HepG2 (cell line): ENCODE data around the gene ITGB1.

ENCODE experiments used
- CBX5 ChIP-seq: sonication (generic); formaldehyde crosslinking; IDR thresholded peaks from 2 replicates; pipeline ENCODE4 v1.4.0; 2020; ENCODE audit warnings: missing genetic modification reagents, borderline replicate concordance
- FOSL1 ChIP-seq: sonication (generic); formaldehyde crosslinking; IDR thresholded peaks from 2 replicates; pipeline ENCODE4 v1.9.0; 2021; ENCODE audit warnings: missing genetic modification reagents, borderline replicate concordance
- TF ChIP-seq, protein P1 (sequence below): sonication (generic); formaldehyde crosslinking; IDR thresholded peaks from 2 replicates; pipeline ENCODE4 v1.9.0; 2021; ENCODE audit warnings: missing genetic modification reagents, borderline replicate concordance
- TF ChIP-seq, protein P2 (sequence below): sonication (generic); formaldehyde crosslinking; IDR thresholded peaks from 2 replicates; pipeline ENCODE4 v1.4.0; 2020; ENCODE audit warnings: missing genetic modification reagents, mild to moderate bottlenecking, borderline replicate concordance

DNA sequence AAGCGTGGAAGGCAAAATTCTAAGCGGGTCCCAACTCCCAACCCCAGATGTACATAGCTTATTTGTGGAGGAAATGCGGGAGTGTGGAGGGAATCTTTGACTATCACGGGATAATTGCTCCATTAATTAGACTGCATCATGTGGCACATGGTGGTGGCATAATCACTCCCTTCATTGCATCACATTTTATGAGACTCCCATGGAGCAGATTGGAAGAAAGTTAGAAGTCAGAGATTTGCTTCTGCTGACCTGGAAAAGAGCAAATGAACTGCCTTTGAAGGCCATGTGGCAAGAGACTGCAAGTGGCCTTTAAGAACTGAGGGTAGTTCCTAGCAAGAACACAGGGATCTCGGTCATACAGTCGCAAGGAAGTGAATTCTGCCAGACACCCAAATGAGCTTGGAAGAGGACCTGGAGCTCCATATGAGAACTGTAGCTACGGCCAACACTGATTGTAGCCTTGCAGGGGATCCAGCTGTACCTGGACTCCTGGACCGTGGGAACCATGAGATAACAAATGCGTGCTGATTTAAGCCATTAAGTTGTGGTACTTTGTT is 37.1 kb upstream of the ITGB1 start:
- no peak for TF ChIP-seq FOSL1 (CRISPR knock-in tag)
- TF ChIP-seq, protein P1, sequence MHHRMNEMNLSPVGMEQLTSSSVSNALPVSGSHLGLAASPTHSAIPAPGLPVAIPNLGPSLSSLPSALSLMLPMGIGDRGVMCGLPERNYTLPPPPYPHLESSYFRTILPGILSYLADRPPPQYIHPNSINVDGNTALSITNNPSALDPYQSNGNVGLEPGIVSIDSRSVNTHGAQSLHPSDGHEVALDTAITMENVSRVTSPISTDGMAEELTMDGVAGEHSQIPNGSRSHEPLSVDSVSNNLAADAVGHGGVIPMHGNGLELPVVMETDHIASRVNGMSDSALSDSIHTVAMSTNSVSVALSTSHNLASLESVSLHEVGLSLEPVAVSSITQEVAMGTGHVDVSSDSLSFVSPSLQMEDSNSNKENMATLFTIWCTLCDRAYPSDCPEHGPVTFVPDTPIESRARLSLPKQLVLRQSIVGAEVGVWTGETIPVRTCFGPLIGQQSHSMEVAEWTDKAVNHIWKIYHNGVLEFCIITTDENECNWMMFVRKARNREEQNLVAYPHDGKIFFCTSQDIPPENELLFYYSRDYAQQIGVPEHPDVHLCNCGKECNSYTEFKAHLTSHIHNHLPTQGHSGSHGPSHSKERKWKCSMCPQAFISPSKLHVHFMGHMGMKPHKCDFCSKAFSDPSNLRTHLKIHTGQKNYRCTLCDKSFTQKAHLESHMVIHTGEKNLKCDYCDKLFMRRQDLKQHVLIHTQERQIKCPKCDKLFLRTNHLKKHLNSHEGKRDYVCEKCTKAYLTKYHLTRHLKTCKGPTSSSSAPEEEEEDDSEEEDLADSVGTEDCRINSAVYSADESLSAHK (CRISPR knock-in tag): no peak
- no peak for TF ChIP-seq CBX5 (CRISPR knock-in tag)
- TF ChIP-seq, protein P2, sequence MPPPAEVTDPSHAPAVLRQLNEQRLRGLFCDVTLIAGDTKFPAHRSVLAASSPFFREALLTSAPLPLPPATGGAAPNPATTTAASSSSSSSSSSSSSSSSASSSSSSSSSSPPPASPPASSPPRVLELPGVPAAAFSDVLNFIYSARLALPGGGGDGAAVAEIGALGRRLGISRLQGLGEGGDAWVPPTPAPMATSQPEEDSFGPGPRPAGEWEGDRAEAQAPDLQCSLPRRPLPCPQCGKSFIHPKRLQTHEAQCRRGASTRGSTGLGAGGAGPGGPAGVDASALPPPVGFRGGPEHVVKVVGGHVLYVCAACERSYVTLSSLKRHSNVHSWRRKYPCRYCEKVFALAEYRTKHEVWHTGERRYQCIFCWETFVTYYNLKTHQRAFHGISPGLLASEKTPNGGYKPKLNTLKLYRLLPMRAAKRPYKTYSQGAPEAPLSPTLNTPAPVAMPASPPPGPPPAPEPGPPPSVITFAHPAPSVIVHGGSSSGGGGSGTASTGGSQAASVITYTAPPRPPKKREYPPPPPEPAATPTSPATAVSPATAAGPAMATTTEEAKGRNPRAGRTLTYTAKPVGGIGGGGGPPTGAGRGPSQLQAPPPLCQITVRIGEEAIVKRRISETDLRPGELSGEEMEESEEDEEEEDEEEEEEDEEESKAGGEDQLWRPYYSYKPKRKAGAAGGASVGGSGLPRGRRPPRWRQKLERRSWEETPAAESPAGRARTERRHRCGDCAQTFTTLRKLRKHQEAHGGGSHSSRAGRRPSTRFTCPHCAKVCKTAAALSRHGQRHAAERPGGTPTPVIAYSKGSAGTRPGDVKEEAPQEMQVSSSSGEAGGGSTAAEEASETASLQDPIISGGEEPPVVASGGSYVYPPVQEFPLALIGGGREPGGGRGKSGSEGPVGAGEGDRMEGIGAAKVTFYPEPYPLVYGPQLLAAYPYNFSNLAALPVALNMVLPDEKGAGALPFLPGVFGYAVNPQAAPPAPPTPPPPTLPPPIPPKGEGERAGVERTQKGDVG (CRISPR knock-in tag): no peak
